HT1080 (cell line): ENCODE measurements around the gene NR5A2. TPM values are rescaled to one million over a fixed set of nuclear protein-coding genes. Genes with fewer than 3 reads are reported as not detected.
"Not testable (repeated sequence)": the region's sequence is repeated elsewhere in the genome, so short reads cannot be mapped to it uniquely, and the experiment has no call there.

ENCODE experiments used
- DNase-seq: peaks from one replicate; pipeline ENCODE4 v3.0.0-alpha.2; 2015; ENCODE audit warnings: low read depth
- total RNA-seq: library from RNA; depleted of rRNA; stranded (reverse); fragments of >200 nt; shearing (Covaris generic); gene quantifications from 2 replicates; pipeline ENCODE4 v1.2.3, GENCODE V29; 2014

NR5A2 gene
- total RNA-seq, 1 experiment from 2014 or later, result 0.19 TPM

DNA sequence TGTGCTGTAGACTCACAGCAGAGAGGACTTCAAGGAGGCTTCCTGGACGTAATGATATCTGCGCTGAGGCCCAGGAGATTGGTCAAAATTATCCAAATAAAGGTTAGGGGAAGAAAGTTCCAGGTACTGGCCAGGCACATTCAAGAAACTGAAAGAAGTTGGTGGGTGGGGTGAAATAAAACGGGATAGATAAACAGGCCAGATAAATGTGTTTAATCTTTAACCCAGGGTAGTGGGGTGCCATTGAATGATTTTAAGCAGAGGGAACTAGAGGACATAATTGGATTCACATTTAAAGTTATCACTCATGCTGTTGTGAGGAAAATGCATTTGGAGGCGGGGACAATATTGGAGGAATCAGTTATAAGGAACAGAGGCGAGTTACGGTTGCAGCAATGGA, 134.7 kb downstream of the NR5A2 start:
- no peak for DNase-seq

DNA sequence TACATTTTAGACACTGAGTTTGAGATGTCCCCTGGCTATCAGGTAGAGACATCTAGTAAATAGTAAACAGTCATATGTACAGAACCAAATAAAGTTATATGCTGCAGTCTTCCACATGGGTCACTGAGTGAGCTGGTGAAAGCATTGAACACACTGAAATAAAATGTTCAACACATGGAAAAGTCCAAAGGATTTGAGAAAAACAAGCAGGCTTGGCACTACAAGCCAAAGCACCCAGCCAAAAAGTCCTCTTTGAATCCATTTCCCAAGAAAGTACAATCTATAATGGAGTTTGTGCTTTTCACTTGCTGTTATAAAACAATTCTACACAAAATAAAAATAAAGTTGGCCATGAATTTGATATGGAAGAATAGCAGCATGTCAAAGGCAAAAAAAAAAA, 135.4 kb downstream of the NR5A2 start:
- DNase-seq, result no peak

DNA sequence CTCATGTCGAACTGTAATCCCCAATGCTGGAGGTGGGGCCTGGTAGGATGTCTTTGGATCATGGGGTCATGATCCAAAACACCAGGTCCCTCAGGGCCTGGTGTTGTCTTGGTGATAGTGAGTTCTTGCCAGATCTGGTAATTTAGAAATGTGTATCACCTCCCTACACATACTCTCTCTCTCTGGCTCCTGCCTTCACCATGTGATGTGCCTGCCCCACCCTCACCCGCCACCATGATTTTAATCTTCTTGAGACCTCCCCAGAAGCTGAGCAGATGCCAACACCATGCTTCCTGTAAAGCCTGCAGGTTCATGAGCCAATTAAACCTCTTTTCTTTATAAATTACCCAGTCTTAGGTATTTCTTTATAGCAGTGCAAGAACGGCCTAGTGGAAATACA, 136.4 kb downstream of the NR5A2 start:
- no peak for DNase-seq

DNA sequence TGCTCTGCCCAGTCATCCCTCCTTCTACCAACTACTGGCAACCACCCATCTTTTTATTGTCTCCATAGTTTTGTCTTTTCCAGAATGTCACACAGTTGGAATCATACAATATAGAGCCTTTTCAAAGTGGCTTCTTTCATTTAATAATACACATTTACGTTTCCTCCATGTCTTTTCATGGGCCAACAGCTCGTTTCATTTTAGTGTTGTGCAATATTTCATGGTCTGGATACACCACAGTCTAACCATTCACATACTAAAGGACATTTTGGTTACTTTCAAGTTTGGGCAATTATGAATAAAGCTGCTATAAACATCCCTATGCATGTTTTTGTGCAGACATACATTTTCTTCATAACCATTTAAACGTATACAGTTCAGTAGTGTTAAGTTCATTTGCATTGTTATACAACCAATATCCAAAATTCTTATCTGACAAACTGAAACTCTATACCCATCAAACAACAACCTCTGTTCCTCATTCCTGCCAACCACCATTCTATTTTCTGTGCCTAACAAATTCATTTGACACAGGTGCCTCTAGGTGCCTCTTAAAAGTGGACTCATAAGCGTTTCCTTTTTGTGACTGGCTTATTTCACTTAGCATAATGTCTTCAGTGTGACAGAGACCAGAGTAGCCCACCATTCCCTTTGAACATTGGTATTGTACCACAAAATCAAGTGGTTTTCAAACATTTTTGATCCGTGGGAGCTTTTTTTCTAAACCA, 138.1 kb downstream of the NR5A2 start:
- no peak for DNase-seq

DNA sequence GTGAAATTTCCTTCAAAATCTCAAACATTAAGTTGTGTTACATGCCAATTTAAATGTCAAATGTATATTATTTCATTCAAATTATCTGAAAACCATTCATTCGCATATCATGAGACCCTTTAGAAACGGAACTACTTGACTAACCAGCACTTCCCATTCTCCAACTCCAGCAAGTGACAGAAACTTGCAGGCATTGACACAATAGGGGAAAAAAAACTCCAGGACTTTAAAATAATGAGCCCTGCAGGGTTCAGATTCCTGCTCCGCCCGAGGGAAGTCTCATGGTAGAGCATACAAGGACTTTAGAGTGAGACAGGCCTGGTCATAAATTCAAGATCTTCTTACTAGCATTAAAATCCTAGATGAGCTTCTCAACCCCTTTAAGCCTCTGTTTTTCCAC, 138.9 kb downstream of the NR5A2 start:
- no peak for DNase-seq

DNA sequence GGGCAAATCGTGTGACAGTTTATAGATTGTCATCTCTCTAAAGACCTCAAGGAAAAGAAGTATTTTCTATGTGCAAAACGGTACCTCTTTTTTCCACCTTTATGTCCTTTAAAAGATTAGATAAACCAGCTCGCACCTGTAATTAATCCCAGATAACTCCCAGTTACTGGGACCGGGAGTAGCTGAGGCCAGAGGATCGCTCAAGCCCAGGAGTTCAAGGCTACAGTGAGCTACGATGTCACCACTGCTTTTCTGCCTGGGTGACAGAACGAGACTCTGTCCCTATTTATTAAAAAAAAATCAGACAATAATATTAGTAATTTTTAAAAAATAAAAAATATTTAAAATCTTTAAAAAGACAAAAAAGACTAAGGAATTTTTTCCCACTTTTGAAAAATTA, 141.4 kb downstream of the NR5A2 start:
- no peak for DNase-seq

DNA sequence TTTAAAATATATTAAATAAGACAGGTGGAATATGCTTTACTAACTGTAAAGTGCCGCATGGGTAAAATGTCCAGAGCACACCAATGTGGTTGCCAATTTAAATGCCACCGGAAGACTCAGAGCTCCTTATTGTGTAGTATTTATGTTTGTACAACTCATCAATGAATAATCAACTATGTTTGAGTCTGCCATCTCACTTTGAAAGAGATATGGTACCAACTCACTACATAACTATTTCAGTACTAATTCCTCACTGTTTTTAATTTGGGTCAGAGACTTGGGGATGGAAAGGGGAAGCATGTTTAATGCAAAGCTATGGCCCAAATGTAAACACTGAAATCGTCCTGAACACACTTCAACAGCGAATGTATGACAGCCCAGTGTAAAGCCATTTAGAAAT, 144.8 kb downstream of the NR5A2 start:
- no peak for DNase-seq

DNA sequence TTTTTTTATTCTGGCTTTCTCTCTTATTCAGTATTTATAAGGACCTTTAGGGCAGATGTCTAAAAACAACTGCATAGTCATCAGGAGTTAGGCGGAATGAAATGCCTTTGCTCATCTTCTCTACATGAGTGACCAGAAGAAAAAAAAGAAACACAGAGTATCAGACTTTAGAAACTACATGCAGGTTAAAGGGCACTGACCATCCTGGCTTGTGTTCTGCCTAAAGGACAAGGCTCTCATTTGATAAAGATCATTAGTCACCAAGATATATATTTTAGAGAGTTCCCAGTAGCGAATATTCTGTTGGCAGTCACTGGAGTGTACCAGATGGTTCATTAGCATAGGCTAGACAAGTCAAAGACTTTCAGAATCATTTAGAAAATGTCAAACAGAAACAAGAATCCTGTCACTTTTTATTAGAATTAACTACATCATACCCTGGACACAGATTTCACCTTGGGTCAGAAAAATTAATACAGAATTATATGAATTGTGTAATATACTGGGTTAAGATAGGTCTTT, 145.6 kb downstream of the NR5A2 start:
- no peak for DNase-seq

DNA sequence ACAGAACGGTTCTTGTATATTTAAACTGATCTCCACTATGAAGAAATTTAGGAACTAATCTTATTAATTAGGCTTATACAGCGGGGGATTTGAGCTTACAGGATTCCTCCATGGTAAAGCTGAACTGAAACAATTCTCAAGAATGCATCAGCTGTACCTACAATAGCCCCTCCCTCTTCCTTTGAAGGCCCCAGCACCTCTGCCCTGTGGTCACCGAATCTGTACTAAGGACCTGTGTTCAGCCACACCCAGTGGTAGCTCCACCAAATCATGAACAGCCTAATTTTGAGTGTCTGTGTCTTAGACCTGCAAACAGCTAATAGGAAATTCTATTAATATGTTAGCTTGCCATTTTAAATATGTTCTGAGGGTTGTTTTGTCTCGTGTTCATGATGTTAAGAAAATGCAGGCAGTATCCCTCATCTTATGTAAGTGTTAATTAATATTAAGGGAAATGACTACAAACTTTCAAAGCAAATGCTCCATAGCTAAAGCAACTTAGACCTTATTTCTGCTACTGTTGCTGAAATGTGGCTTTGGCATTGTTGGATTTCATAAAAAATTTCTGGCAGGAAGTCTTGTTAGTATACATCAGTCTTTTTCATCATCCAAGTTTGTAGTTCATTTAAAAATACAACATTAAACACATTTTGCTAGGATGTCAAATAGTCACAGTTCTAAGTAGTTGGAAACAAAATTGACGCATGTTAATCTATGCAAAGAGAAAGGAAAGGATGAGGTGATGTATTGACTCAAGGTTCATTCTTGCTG, 147.2 kb downstream of the NR5A2 start:
- DNase-seq, result no peak

DNA sequence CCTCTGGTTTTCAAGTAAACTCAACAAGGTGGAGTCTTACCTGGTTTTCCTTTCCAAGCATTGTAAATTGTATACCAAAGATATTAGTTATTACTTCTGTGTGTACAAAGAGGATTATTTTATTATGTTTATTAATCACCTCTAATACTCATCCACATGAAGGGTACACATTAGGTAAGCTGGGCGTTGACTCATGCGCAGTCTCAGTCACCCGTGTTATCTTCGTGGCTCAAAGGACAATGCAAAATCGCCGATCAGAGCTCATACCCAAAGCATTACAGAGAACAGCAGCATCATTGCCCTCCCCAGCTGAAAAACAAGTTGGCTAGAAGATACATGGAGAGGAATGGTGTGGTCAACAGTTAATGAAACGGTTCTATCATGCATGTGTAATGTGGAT, 148.7 kb downstream of the NR5A2 start:
- DNase-seq, result no peak

DNA sequence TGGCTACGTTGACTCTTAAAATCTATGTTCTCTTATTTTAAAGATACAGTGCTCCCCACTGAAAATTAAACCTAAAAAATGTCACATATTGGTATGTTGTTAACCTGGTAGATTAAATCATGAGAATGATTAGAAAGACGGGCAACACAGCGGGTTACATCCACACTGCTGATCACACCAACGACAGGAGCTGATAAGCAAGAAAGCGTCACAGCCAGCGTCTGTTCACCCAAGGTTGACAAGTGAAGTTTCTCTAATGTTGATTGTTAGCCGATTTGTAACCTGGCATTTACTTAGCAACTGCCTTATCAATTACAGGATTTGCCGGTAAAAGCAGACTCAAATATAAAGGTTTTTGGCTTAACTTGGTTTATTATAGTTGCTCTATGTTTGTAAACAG, 149.3 kb downstream of the NR5A2 start:
- DNase-seq, result no peak

DNA sequence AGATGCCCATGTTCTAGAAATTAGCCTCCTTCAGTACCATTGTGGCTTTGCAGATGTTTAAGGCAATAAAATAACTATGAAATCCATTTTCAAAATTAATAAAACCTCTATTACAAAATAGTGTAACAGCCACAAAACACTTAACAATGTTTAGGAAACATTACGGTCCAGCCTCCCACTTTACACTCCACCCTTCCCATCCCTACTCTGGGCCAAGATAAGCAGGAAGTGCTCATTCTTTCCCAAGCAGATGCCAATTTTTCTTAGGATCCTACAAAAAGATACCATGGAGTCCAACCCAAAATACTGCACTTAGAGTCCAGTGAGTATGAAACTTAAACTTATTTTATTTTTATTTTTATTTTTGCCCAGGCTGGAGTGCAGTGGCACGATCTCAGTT, 150.8 kb downstream of the NR5A2 start:
- no peak for DNase-seq

DNA sequence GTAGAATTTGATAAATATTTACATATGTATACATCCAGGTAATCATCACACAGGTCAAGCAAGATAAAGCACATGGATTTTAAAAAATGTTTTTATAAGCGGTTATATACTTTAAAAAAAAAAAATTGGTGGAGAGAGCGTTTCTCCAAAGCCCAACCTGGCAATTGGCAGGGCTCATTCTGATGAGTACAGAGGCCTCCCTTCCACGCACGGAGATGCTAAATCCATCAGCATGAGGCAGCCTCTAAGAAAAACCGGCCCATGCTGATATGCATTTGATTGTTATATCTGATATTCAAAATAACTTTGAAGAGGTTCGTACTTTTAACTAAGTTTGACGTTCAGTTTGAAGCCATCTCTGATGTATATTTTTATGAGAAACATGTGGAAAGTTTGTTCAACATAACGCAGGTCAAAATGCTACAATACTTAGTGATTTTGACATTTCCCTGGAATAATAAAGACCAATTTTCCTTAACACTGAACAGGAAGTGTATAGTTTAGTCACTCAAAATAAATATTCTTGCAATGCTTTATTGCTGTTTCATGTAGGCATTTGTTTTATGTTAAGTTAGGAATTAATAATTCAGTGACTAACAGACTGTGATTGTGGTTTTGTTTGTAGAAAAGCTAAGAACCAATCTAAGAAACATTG, 151.7 kb downstream of the NR5A2 start:
- no peak for DNase-seq

DNA sequence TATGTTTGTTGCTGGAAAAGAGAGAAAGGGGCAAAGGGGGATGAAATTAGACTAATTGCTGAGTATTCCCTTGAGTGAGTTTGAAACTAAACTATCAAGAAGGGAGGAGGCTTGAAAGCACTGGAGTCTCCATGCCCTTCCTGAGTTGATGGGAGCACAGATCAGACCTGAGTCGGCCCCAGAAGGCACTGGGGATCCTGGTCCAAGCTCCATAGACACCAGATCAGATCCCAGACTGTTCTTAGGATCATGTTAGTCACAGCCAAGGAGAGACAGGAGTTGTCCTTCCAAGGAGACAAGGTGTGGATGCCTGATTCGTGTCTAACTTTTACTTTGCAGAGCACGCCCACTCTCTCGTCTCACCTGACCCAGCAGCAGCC, 152.3 kb downstream of the NR5A2 start:
- no peak for DNase-seq

DNA sequence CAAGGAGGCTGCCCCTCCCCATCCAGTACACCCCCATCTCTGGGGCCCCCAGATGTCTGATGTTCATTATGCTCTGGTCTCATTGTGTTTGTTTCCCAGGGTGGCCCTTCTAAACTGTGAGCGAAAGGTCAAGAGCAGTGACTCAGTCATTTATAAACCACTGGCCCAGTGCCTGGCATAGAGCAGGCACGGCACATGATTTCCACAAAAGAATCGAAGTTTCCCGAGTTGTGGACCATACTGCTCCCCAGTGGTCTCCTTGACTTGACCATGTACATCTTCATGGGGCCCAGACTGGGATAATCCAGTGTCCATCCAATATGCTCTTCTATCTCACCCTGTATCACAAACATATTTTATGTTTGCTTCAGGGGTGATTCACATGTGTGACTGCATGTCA, 153.3 kb downstream of the NR5A2 start:
- peak; percentile 68 for DNase-seq

DNA sequence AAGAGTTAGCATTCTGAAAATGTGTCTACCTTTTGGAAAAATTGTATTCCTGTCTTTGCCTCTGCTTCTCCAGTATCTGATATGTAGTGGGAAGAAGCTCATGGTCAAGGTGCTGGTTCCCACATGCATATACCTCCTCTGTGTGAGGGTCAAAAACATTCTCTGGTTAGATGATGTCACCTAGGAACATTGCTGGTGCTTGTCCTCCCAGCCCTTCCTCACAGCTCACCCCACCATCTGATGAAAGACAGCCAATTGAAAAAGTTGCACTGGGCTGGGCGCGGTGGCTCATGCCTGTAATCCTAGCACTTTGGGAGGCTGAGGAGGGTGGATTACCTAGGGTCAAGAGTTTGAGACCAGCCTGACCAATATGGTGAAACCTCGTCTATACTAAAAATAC, 154.4 kb downstream of the NR5A2 start:
- no peak for DNase-seq

DNA sequence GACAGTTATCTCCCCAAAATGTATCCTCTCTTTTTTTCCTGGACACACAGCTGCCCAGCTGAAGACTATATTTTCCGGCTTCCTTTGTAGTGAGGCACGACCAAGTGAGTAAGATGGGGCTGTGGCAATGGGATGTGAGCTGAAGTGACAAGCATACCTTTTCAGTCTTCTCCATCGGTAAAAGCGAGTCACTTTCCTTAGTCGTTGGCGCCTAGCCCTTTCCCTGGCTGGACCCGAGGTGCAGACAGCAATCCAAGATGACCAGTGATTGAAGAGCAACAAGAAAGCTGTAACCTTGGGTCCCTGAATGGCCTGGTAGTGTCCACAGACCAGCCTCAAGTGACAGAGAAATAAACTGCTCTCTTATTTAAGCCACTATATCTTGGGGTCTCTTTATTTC, 155.2 kb downstream of the NR5A2 start:
- no peak for DNase-seq

DNA sequence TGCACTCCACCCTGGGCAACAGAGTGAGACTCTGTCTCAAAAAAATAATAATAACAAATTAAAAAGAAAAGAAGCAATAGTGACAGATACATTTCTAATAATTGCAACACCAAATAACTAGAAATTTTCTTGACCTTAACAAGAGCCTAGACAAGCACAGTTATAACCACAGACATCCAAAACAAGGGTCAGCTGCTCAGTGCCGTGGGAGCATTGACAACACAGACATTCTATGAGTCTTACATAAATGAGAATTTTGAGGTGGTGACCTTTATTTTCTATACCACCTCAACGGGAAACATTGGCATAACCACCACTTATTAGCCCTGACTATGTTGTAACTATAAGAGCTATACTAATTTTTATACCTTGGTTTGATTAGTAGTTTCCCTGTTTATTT, 156.1 kb downstream of the NR5A2 start:
- DNase-seq, result no peak

DNA sequence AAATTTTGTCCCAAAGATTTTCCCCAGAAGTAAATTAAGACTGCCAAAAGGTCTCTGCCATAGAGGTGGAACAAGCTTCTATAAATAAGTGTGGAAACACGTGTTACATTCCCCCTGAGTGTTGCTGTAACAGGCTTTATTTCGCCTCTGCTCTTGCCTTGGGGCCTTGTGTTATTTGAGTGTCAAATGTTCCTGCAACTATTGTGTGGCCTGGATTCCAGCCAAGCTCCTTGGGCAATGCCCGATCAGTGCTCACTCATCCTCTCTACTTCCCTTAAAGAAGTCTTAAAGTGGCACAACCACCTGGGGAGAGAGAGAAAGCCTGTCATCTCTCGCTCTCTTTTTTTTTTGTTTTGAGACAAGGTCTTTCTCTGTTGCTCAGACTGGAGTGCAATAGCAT, 156.7 kb downstream of the NR5A2 start:
- peak; percentile 89 for DNase-seq

DNA sequence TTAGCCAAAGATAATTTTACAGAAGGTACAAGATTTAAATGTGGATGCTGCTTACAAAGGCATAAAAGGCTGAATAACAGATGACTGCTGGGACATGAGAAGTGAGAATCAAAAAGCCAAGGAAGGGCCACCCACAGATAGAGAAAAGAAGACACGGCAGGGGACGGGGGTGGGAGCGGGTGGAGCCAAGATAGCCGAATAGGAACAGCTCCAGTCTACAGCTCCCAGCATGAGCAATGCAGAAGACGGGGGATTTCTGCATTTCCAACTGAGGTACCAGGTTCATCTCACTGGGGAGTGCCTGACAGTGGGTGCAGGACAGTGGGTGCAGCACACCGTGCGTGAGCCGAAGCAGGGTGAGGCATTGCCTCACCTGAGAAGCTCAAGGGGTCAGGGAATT, 157.7 kb downstream of the NR5A2 start:
- not testable (repeated sequence) for DNase-seq

DNA sequence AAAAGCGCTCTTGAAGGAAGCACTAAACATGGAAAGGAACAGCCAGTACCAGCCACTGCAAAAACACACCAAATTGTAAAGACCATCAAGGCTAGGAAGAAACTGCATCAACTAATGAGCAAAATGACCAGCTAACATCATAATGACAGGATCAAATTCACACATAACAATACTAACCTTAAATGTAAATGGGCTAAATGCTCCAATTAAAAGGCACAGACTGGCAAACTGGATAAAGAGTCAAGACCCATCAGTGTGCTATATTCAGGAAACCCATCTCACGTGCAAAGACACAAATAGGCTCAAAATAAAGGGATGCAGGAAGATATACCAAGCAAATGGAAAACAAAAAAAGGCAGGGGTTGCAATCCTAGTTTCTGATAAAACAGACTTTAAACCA, 159.8 kb downstream of the NR5A2 start:
- DNase-seq, result not testable (repeated sequence)

DNA sequence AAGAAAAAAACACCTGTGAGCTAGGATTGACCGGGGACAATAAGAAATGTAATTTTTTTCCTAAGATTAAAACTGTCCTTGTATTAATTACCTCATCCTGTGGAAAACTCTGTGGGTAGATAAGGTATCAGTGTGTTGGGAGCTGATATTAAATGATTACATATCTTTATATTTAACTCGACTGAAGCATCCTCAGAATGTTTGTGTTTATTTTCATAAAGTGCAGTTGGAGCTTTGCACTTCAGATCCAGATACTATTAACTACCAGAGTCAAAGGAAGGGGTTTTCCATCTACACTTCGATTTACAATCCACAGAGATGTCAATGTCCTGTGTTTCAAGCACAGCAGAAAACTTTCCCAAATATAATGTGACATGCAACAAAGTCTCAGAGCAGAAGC, 164.5 kb downstream of the NR5A2 start:
- no peak for DNase-seq
